A549 (cell line): ENCODE measurements around the gene DPP10. TPM values are rescaled to one million over a fixed set of nuclear protein-coding genes. Genes with fewer than 3 reads are reported as not detected.
"Not testable (repeated sequence)": the region's sequence is repeated elsewhere in the genome, so short reads cannot be mapped to it uniquely, and the experiment has no call there.

ENCODE experiments used
- ATAC-seq, 2 experiments: fragments of 200-7000 bp in 1 of 2; fragments of >200 bp in 1 of 2; cut with Nextera tagmentation in 1 of 2; cut with Tn5 transposase in 1 of 2; 3 replicates each; pipeline versions ENCODE4 v1.8.0 to v1.9.1; 2018 to 2020; ENCODE audit warnings: mild to moderate bottlenecking in 1 of 2, moderate library complexity in 1 of 2
- CTCF ChIA-PET: fragments of 300-600 bp; sonication (Branson Sonifier 250); formaldehyde crosslinking; extraction: SDS; loops from one replicate; lab custom pipeline; 2021; ENCODE audit warnings: antibody characterized with exemption, inconsistent platforms; lab: Yijun Ruan, JAX
- POLR2A ChIA-PET: fragments of 350-600 bp; formaldehyde crosslinking; extraction: SDS; loops from one replicate; lab custom pipeline; 2021; ENCODE audit warnings: antibody characterized with exemption, inconsistent platforms; lab: Yijun Ruan, JAX
- DNase-seq, 2 experiments: peaks; one replicate each; pipeline versions ENCODE4 v3.0.0 to v3.0.0-alpha.2; 2011 to 2016; ENCODE audit warnings: low read depth in 1 of 2, low spot score in 1 of 2
- FAIRE-seq: peaks from 2 replicates; lab custom pipeline; 2011; peaks lifted over from hg19 to GRCh38; lab: Jason Lieb, UNC
- H3K27ac ChIP-seq, 2 experiments: fragments of >200 bp; sonication (Bioruptor Twin); formaldehyde crosslinking; 3 replicates each; pipeline ENCODE4 v1.5.1; 2016 to 2017
- H3K4me1 ChIP-seq: fragments of >200 bp; sonication (Bioruptor Twin); formaldehyde crosslinking; 3 replicates; pipeline ENCODE4 v1.6.1; 2016
- H3K4me2 ChIP-seq: fragments of >200 bp; sonication (Bioruptor Twin); formaldehyde crosslinking; 3 replicates; pipeline ENCODE4 v1.6.1; 2016
- H3K4me3 ChIP-seq: fragments of >200 bp; sonication (Bioruptor Twin); formaldehyde crosslinking; 3 replicates; pipeline ENCODE4 v1.5.1; 2016
- H3K9me3 ChIP-seq: fragments of >200 bp; sonication (Bioruptor Twin); formaldehyde crosslinking; 3 replicates; pipeline ENCODE4 v1.6.1; 2016
- CBX2 ChIP-seq: fragments of 200-600 bp; sonication (generic); IDR thresholded peaks from 2 replicates; pipeline ENCODE4 v1.6.1; 2016; ENCODE audit warnings: low read depth, mild to moderate bottlenecking, borderline replicate concordance
- CBX8 ChIP-seq: fragments of 200-600 bp; sonication (generic); IDR thresholded peaks from 2 replicates; pipeline ENCODE4 v1.6.1; 2016
- CEBPB ChIP-seq, 2 experiments: fragments of >200 bp in 1 of 2; sonication (Bioruptor Twin) in 1 of 2; formaldehyde crosslinking in 1 of 2; IDR thresholded peaks; 2 replicates each; pipeline ENCODE4 v1.6.1; 2012 to 2016
- CHD2 ChIP-seq: fragments of 150-350 bp; IDR thresholded peaks from 2 replicates; pipeline ENCODE4 v1.6.1; 2014; ENCODE audit warnings: low read length; ENCODE audit not compliant: partially characterized antibody
- CHD4 ChIP-seq: fragments of 200-600 bp; sonication (generic); IDR thresholded peaks from 2 replicates; pipeline ENCODE4 v1.6.1; 2016; ENCODE audit warnings: antibody characterized with exemption, mild to moderate bottlenecking, borderline replicate concordance
- FOSB ChIP-seq: fragments of 250-450 bp; sonication (Bioruptor Pico); IDR thresholded peaks from 2 replicates; pipeline ENCODE4 v1.5.0; 2020; ENCODE audit warnings: mild to moderate bottlenecking, moderate library complexity
- FOSL2 ChIP-seq, 2 experiments: fragments of 450-650 bp in 1 of 2; fragments of >200 bp in 1 of 2; sonication (Bioruptor Twin) in 1 of 2; formaldehyde crosslinking; IDR thresholded peaks; 2 replicates each; pipeline versions ENCODE4 v1.5.0 to v1.6.1; 2016 to 2020; ENCODE audit warnings: mild to moderate bottlenecking in 1 of 2, moderate library complexity in 1 of 2
- FOXS1 ChIP-seq: fragments of 250-450 bp; sonication (Bioruptor Pico); IDR thresholded peaks from 2 replicates; pipeline ENCODE4 v1.5.0; 2020; ENCODE audit warnings: mild to moderate bottlenecking, moderate library complexity
- HDAC2 ChIP-seq: fragments of 200-600 bp; sonication (generic); IDR thresholded peaks from 2 replicates; pipeline ENCODE4 v1.6.1; 2016
- HEYL ChIP-seq: fragments of 250-450 bp; sonication (Bioruptor Pico); IDR thresholded peaks from 2 replicates; pipeline ENCODE4 v1.8.0; 2021; ENCODE audit warnings: mild to moderate bottlenecking, moderate library complexity
- MAZ ChIP-seq: fragments of 150-350 bp; IDR thresholded peaks from 2 replicates; pipeline ENCODE4 v1.6.1; 2014; ENCODE audit warnings: antibody characterized with exemption, low read depth, low read length, borderline replicate concordance
- NFE2L2 ChIP-seq: fragments of 150-350 bp; conservative IDR thresholded peaks from 2 replicates; pipeline ENCODE4 v1.6.1; 2014; ENCODE audit warnings: low read length
- PHF8 ChIP-seq: fragments of 200-600 bp; sonication (generic); IDR thresholded peaks from 2 replicates; pipeline ENCODE4 v1.6.1; 2016; ENCODE audit warnings: low read depth, mild to moderate bottlenecking, antibody characterized with exemption, moderate library complexity, borderline replicate concordance
- POLR2A ChIP-seq: IDR thresholded peaks from 2 replicates; pipeline ENCODE4 v1.6.1; 2012; ENCODE audit warnings: mild to moderate bottlenecking, low read length
- RFX5 ChIP-seq: fragments of 450-650 bp; IDR thresholded peaks from 2 replicates; pipeline ENCODE4 v1.7.1; 2014; ENCODE audit warnings: antibody characterized with exemption, mild to moderate bottlenecking, moderate library complexity
- RNF2 ChIP-seq: fragments of 200-600 bp; sonication (generic); IDR thresholded peaks from 2 replicates; pipeline ENCODE4 v1.6.1; 2016; ENCODE audit warnings: low read depth, mild to moderate bottlenecking, antibody characterized with exemption, moderate library complexity, borderline replicate concordance
- TFCP2L1 ChIP-seq: fragments of 250-450 bp; sonication (Bioruptor Pico); IDR thresholded peaks from 2 replicates; pipeline ENCODE4 v1.5.0; 2021; ENCODE audit warnings: mild to moderate bottlenecking
- ZFP36 ChIP-seq: fragments of 450-650 bp; IDR thresholded peaks from 2 replicates; pipeline ENCODE4 v1.6.1; 2014; ENCODE audit warnings: borderline replicate concordance; ENCODE audit not compliant: partially characterized antibody
- ZSCAN20 ChIP-seq: fragments of 250-450 bp; sonication (Bioruptor Pico); IDR thresholded peaks from 2 replicates; pipeline ENCODE4 v1.8.0; 2022; ENCODE audit warnings: mild to moderate bottlenecking, moderate library complexity
- WGBS: methylation state at CpG from one replicate; pipeline ENCODE4 v1.1.6; 2017; ENCODE audit errors: missing lambda C conversion rate; 5-methylcytosine and 5-hydroxymethylcytosine counted together
- polyA plus RNA-seq, 4 experiments: library from polyadenylated mRNA; depleted of rRNA in 3 of 4; stranded (reverse); fragments of >200 nt; fragmentation: RNase III in 1 of 4; extraction: RNeasy Plus Mini Kit Qiagen cat#74134 plus additional on column Dnase treatment in 1 of 4; gene quantifications; 2 replicates in 3 of 4; 3 replicates in 1 of 4; pipeline ENCODE4 v1.2.3, GENCODE V29; 2011 to 2017
- TF ChIP-seq, protein P1 (sequence below): fragments of >200 bp; sonication (Bioruptor Twin); formaldehyde crosslinking; IDR thresholded peaks from 3 replicates; pipeline ENCODE4 v1.6.1; 2016
- TF ChIP-seq, protein P2 (sequence below): IDR thresholded peaks from 2 replicates; pipeline ENCODE4 v1.6.1; 2012
- TF ChIP-seq, protein P3 (sequence below): fragments of >200 bp; sonication (Bioruptor Twin); formaldehyde crosslinking; IDR thresholded peaks from 2 replicates; pipeline ENCODE4 v1.6.1; 2016

Gene DPP10
- polyA plus RNA-seq, 2 of the 4 experiments (the other 2 are of a cell fraction) = not detected

DNA sequence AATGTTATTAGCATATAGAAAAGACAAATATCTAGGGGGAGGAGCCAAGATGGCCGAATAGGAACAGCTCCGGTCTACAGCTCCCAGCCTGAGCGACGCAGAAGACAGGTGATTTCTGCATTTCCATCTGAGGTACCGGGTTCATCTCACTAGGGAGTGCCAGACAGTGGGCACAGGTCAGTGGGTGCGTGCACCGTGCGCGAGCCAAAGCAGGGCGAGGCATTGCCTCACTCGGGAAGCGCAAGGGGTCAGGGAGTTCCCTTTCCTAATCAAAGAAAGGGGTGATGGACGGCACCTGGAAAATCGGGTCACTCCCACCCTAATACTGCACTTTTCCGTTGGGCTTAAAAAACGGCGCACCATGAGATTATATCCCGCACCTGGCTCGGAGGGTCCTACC, 561.9 kb downstream of the DPP10 start:
- H3K9me3 ChIP-seq, H3K27ac ChIP-seq, H3K4me2 ChIP-seq, H3K4me3 ChIP-seq, CTCF ChIA-PET, DNase-seq, ATAC-seq, POLR2A ChIA-PET, FAIRE-seq, H3K4me1 ChIP-seq: not testable (repeated sequence)
- 64% methylated on average over 12 of the region's 19 CpGs for WGBS

DNA sequence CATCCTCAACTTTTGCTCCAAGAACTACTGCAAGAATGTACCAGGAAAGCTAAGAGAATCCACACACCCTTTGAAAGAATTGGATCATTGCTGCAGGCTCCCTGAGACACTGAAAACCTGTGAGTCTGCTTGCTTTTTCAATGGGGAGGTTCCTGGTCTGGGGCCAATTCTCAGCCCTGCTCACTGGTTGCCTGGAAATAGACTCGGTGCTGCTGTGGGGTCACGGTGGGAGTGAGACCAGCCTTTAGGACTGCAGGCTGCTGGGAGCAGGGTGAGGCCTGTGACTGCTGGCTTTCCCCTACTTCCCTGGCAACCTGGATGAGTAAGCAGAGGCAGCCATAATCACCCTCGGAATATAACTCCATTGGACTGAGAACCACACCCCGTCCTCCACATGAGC, 569.3 kb downstream of the DPP10 start:
- no peak overlapping the region for H3K4me2 ChIP-seq
- H3K27ac ChIP-seq = no peak overlapping the region
- H3K4me1 ChIP-seq = no peaks in the 10 kb centered on the region
- no peaks in the 10 kb centered on the region; the same call in 2 of the 3 replicates for H3K9me3 ChIP-seq
- ATAC-seq (no peak), FAIRE-seq (no peak), DNase-seq (no peak)
- H3K4me3 ChIP-seq = no peak overlapping the region
- ChIA-PET CTCF (no interaction called here), POLR2A (no interaction called here)
- WGBS = 0% methylated on average over 4 of the region's 4 CpGs
- TF ChIP-seq CHD4 (no peak), RFX5 (no peak), FOSL2 (IDR thresholded peaks at IDR 0.05) (no peak), FOSL2 (CRISPR knock-in tag; IDR thresholded peaks at IDR 0.05) (no peak), CEBPB (IDR thresholded peaks at IDR 0.05) (no peak), HDAC2 (no peak)

DNA sequence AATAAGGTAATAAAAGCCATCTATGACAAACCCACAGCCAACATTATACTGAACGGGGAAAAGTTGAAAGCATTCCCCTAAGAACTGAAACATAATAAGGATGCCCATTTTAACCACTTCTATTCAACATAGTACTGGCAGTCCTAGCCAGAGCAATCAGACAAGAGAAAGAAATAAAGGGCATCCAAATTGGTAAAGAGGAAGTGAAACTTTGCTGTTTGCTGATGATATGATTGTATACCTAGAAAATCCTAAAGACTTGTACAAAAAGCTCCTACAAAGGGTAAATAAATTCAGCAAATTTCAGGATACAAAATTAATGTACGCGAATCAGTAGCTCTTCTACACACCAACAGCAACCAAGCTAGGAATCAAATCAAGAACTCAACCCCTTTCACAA, 579.6 kb downstream of the DPP10 start:
- CTCF ChIA-PET, H3K4me2 ChIP-seq, ATAC-seq, H3K27ac ChIP-seq, H3K4me3 ChIP-seq, H3K9me3 ChIP-seq, DNase-seq, POLR2A ChIA-PET, FAIRE-seq, H3K4me1 ChIP-seq: not testable (repeated sequence)
- 53% methylated on average over 3 of the region's 3 CpGs for WGBS

DNA sequence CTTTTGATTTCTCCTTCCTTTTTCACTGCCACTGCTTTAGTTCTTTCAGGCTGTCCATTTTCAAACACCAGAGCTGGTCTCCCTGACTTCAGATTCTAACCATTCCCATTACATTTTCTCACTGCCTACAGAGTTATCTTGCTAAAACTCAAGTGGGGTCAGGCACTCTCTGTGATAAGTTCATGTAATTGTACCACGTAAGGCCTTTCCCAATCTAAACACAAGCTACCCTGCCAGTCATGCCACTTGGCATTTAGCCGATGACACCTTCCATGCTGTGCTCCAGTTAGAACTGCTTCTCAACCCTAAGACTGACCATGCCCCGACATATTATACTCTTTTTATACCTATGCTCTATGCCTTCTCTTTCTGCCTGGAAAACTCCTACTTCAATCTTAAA, 592.4 kb downstream of the DPP10 start:
- no peaks in the 10 kb centered on the region for H3K9me3 ChIP-seq
- H3K4me2 ChIP-seq = no peak overlapping the region
- no peak overlapping the region for H3K27ac ChIP-seq
- FAIRE-seq (no peak), ATAC-seq (no peak), DNase-seq (no peak)
- WGBS = 22% methylated on average over 3 of the region's 3 CpGs
- no peak for TF ChIP-seq HDAC2
- TF ChIP-seq, protein P1, sequence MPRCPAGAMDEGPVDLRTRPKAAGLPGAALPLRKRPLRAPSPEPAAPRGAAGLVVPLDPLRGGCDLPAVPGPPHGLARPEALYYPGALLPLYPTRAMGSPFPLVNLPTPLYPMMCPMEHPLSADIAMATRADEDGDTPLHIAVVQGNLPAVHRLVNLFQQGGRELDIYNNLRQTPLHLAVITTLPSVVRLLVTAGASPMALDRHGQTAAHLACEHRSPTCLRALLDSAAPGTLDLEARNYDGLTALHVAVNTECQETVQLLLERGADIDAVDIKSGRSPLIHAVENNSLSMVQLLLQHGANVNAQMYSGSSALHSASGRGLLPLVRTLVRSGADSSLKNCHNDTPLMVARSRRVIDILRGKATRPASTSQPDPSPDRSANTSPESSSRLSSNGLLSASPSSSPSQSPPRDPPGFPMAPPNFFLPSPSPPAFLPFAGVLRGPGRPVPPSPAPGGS = no peak
- no peak for TF ChIP-seq POLR2A
- TF ChIP-seq, protein P2, sequence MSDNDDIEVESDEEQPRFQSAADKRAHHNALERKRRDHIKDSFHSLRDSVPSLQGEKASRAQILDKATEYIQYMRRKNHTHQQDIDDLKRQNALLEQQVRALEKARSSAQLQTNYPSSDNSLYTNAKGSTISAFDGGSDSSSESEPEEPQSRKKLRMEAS = no peak
- no peak for TF ChIP-seq PHF8
- no peak for TF ChIP-seq ZSCAN20 (CRISPR knock-in tag)
- no peak for TF ChIP-seq NFE2L2
- no peak for TF ChIP-seq FOXS1 (CRISPR knock-in tag)
- no peak for TF ChIP-seq TFCP2L1 (CRISPR knock-in tag)
- no peak for TF ChIP-seq CHD2
- no peak for TF ChIP-seq RNF2
- no peak for TF ChIP-seq HEYL
- TF ChIP-seq MAZ = no peak
- TF ChIP-seq, protein P3, sequence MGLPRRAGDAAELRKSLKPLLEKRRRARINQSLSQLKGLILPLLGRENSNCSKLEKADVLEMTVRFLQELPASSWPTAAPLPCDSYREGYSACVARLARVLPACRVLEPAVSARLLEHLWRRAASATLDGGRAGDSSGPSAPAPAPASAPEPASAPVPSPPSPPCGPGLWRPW = no peak
- no peak for TF ChIP-seq CBX8
- no peak for TF ChIP-seq CBX2
- TF ChIP-seq FOSB (CRISPR knock-in tag) = no peak
- no peak for TF ChIP-seq ZFP36
- ChIA-PET CTCF (no interaction called here), POLR2A (no interaction called here)
- no peaks in the 10 kb centered on the region for H3K4me1 ChIP-seq
- no peak overlapping the region for H3K4me3 ChIP-seq
